ENCODE measurements around the gene VAT1L.
"Not testable (repeated sequence)": the region's sequence is repeated elsewhere in the genome, so short reads cannot be mapped to it uniquely, and the experiment has no call there.

VAT1L gene

GRCh38 chr16:77943801-77944200, 155.4 kb downstream of the VAT1L start:
- Mint-ChIP-seq H3K4me3 (no peak overlapping the region), H3K36me3 (ENCODE audit: low read depth) (no peaks in the 10 kb centered on the region), H3K9me3 (peaks cover 19% of the 10 kb centered on the region), H3K4me1 (ENCODE audit: low read depth) (peaks cover 12% of the 10 kb centered on the region), H3K27me3 (no peaks in the 10 kb centered on the region), H3K27ac (no peak overlapping the region)
- intact Hi-C loops (cut with micrococcal nuclease): no loop called here

GRCh38 chr16:77944631-77945030, 156.3 kb downstream of the VAT1L start:
- Mint-ChIP-seq H3K4me3 (no peak overlapping the region), H3K4me1 (ENCODE audit: low read depth) (peaks cover 12% of the 10 kb centered on the region), H3K27ac (no peak overlapping the region), H3K9me3 (peaks cover 18% of the 10 kb centered on the region), H3K27me3 (peaks cover 4% of the 10 kb centered on the region), H3K36me3 (ENCODE audit: low read depth) (no peaks in the 10 kb centered on the region)
- intact Hi-C loops (cut with micrococcal nuclease): no loop called here

GRCh38 chr16:77945126-77945525, 156.8 kb downstream of the VAT1L start:
- H3K4me3 Mint-ChIP-seq: no peak overlapping the region
- peaks cover 12% of the 10 kb centered on the region for H3K4me1 Mint-ChIP-seq (ENCODE audit: low read depth)
- H3K9me3 Mint-ChIP-seq: peaks cover 18% of the 10 kb centered on the region
- peaks cover 4% of the 10 kb centered on the region for H3K27me3 Mint-ChIP-seq
- H3K27ac Mint-ChIP-seq: no peak overlapping the region
- H3K36me3 Mint-ChIP-seq (ENCODE audit: low read depth): no peaks in the 10 kb centered on the region
- intact Hi-C loops (cut with micrococcal nuclease): no loop called here

- H3K27ac Mint-ChIP-seq: no peak overlapping the region
Measured at GRCh38 chr16:77946823-77947222, 158.5 kb downstream of the VAT1L start.

GRCh38 chr16:77947590-77947989, 159.2 kb downstream of the VAT1L start:
- H3K4me3 Mint-ChIP-seq; H3K27ac Mint-ChIP-seq; H3K27me3 Mint-ChIP-seq; intact Hi-C loops (cut with micrococcal nuclease); H3K9me3 Mint-ChIP-seq; H3K36me3 Mint-ChIP-seq (ENCODE audit: low read depth): not testable (repeated sequence)
- H3K4me1 Mint-ChIP-seq (ENCODE audit: low read depth): peaks cover 12% of the 10 kb centered on the region

More at GRCh38 chr16:77946823-77947222, 158.5 kb downstream of the VAT1L start:
- H3K9me3 Mint-ChIP-seq: peaks cover 15% of the 10 kb centered on the region
- intact Hi-C loops (cut with micrococcal nuclease): no loop called here
- peaks cover 4% of the 10 kb centered on the region for H3K27me3 Mint-ChIP-seq
- no peak overlapping the region for H3K4me3 Mint-ChIP-seq
- peaks cover 12% of the 10 kb centered on the region for H3K4me1 Mint-ChIP-seq (ENCODE audit: low read depth)
- no peaks in the 10 kb centered on the region for H3K36me3 Mint-ChIP-seq (ENCODE audit: low read depth)

GRCh38 chr16:77948835-77949234, 160.5 kb downstream of the VAT1L start:
- Mint-ChIP-seq H3K9me3 (peaks cover 6% of the 10 kb centered on the region), H3K36me3 (ENCODE audit: low read depth) (no peaks in the 10 kb centered on the region), H3K27me3 (peaks cover 4% of the 10 kb centered on the region), H3K4me3 (no peak overlapping the region), H3K27ac (no peak overlapping the region), H3K4me1 (ENCODE audit: low read depth) (peaks cover 12% of the 10 kb centered on the region)
- intact Hi-C loops (cut with micrococcal nuclease): no loop called here

GRCh38 chr16:77949445-77949844, 161.1 kb downstream of the VAT1L start:
- Mint-ChIP-seq H3K27me3 (peaks cover 4% of the 10 kb centered on the region), H3K27ac (no peak overlapping the region), H3K4me1 (ENCODE audit: low read depth) (peaks cover 12% of the 10 kb centered on the region), H3K9me3 (peaks cover 6% of the 10 kb centered on the region), H3K4me3 (no peak overlapping the region), H3K36me3 (ENCODE audit: low read depth) (no peaks in the 10 kb centered on the region)
- intact Hi-C loops (cut with micrococcal nuclease): no loop called here

GRCh38 chr16:77951788-77952187, 163.4 kb downstream of the VAT1L start:
- intact Hi-C loops (cut with micrococcal nuclease): no loop called here
- H3K27me3 Mint-ChIP-seq: peaks cover 4% of the 10 kb centered on the region
- H3K27ac Mint-ChIP-seq: no peak overlapping the region

GRCh38 chr16:77955127-77955526, 166.8 kb downstream of the VAT1L start:
- H3K36me3 Mint-ChIP-seq (ENCODE audit: low read depth): no peaks in the 10 kb centered on the region
- H3K27ac Mint-ChIP-seq: no peak overlapping the region
- no peaks in the 10 kb centered on the region for H3K4me1 Mint-ChIP-seq (ENCODE audit: low read depth)
- intact Hi-C loops (cut with micrococcal nuclease): no loop called here
- peaks cover 5% of the 10 kb centered on the region for H3K27me3 Mint-ChIP-seq
- no peak overlapping the region for H3K4me3 Mint-ChIP-seq
- no peaks in the 10 kb centered on the region for H3K9me3 Mint-ChIP-seq

More at GRCh38 chr16:77951788-77952187, 163.4 kb downstream of the VAT1L start:
- peaks cover 12% of the 10 kb centered on the region for H3K4me1 Mint-ChIP-seq (ENCODE audit: low read depth)
- no peak overlapping the region for H3K4me3 Mint-ChIP-seq
- peaks cover 6% of the 10 kb centered on the region for H3K9me3 Mint-ChIP-seq
- no peaks in the 10 kb centered on the region for H3K36me3 Mint-ChIP-seq (ENCODE audit: low read depth)

- Mint-ChIP-seq H3K9me3 (no peaks in the 10 kb centered on the region), H3K4me3 (no peak overlapping the region), H3K27me3 (peaks cover 6% of the 10 kb centered on the region), H3K4me1 (ENCODE audit: low read depth) (no peaks in the 10 kb centered on the region), H3K36me3 (ENCODE audit: low read depth) (no peaks in the 10 kb centered on the region), H3K27ac (no peak overlapping the region)
- intact Hi-C loops (cut with micrococcal nuclease): no loop called here
Measured at GRCh38 chr16:77956231-77956630, 167.9 kb downstream of the VAT1L start.

- Mint-ChIP-seq H3K9me3 (no peaks in the 10 kb centered on the region), H3K27me3 (peaks cover 23% of the 10 kb centered on the region), H3K36me3 (ENCODE audit: low read depth) (no peaks in the 10 kb centered on the region), H3K4me3 (no peak overlapping the region), H3K4me1 (ENCODE audit: low read depth) (no peaks in the 10 kb centered on the region), H3K27ac (no peak overlapping the region)
- intact Hi-C loops (cut with micrococcal nuclease): no loop called here
Measured at GRCh38 chr16:77960766-77961165, 172.4 kb downstream of the VAT1L start.

GRCh38 chr16:77961814-77962213, 173.4 kb downstream of the VAT1L start:
- Mint-ChIP-seq H3K4me3 (no peak overlapping the region), H3K9me3 (no peaks in the 10 kb centered on the region), H3K4me1 (ENCODE audit: low read depth) (no peaks in the 10 kb centered on the region), H3K27ac (no peak overlapping the region), H3K36me3 (ENCODE audit: low read depth) (no peaks in the 10 kb centered on the region), H3K27me3 (peaks cover 23% of the 10 kb centered on the region)
- intact Hi-C loops (cut with micrococcal nuclease): no loop called here

GRCh38 chr16:77962689-77963088, 174.3 kb downstream of the VAT1L start:
- intact Hi-C loops (cut with micrococcal nuclease): no loop called here
- H3K27me3 Mint-ChIP-seq: peaks cover 23% of the 10 kb centered on the region
- no peak overlapping the region for H3K4me3 Mint-ChIP-seq
- H3K36me3 Mint-ChIP-seq (ENCODE audit: low read depth): no peaks in the 10 kb centered on the region
- H3K9me3 Mint-ChIP-seq: no peaks in the 10 kb centered on the region
- no peak overlapping the region for H3K27ac Mint-ChIP-seq
- no peaks in the 10 kb centered on the region for H3K4me1 Mint-ChIP-seq (ENCODE audit: low read depth)

GRCh38 chr16:77963185-77964044, 175.1 kb downstream of the VAT1L start:
- Mint-ChIP-seq H3K4me3 (no peak overlapping the region), H3K27ac (no peak overlapping the region), H3K36me3 (ENCODE audit: low read depth) (no peaks in the 10 kb centered on the region), H3K4me1 (ENCODE audit: low read depth) (no peaks in the 10 kb centered on the region), H3K27me3 (peaks cover 23% of the 10 kb centered on the region), H3K9me3 (no peaks in the 10 kb centered on the region)
- intact Hi-C loops (cut with micrococcal nuclease): no loop called here

GRCh38 chr16:77965346-77965745, 177.0 kb downstream of the VAT1L start:
- Mint-ChIP-seq H3K4me1 (ENCODE audit: low read depth) (no peaks in the 10 kb centered on the region), H3K9me3 (no peaks in the 10 kb centered on the region), H3K4me3 (no peak overlapping the region), H3K27me3 (peaks cover 18% of the 10 kb centered on the region), H3K27ac (no peak overlapping the region), H3K36me3 (ENCODE audit: low read depth) (no peaks in the 10 kb centered on the region)
- intact Hi-C loops (cut with micrococcal nuclease): no loop called here

All from dendritic cell treated with granulocyte-macrophage colony-stimulating factor and Interleukin-4, amounts not matched to agents 40 ng/mL and 50 ng/mL, for 4 days (primary cell).